Liver (tissue), 9 donors: ENCODE data around the gene CD109. TPM values are rescaled to one million over a fixed set of nuclear protein-coding genes. Genes with fewer than 3 reads are reported as not detected.

Source experiments
- DNase-seq: peaks from one replicate; pipeline ENCODE4 v3.0.0-alpha.2; 2017; ENCODE audit warnings: low spot score
- H3K27ac ChIP-seq, 2 donors: one replicate each; pipeline ENCODE4 v1.7.0; 2013; ENCODE audit warnings: inconsistent platforms in 2 of 2, low read length in 2 of 2, control low read depth in 1 of 2, low read depth in 1 of 2, mild to moderate bottlenecking in 1 of 2
- H3K27me3 ChIP-seq, 4 donors: one replicate each; pipeline versions ENCODE4 v1.6.1 to v1.7.0; 2013; ENCODE audit warnings: low read length in 3 of 4, inconsistent platforms in 1 of 4, mild to moderate bottlenecking in 1 of 4, moderate library complexity in 1 of 4; ENCODE audit not compliant: control insufficient read depth in 4 of 4, insufficient read depth in 4 of 4
- H3K36me3 ChIP-seq, 4 donors: one replicate each; pipeline versions ENCODE4 v1.6.1 to v1.7.0; 2013; ENCODE audit warnings: low read length in 3 of 4, mild to moderate bottlenecking in 3 of 4, low read depth in 1 of 4, moderate library complexity in 1 of 4; ENCODE audit not compliant: control insufficient read depth in 4 of 4, insufficient read depth in 3 of 4
- H3K4me1 ChIP-seq, 4 donors: one replicate each; pipeline versions ENCODE4 v1.6.1 to v1.7.0; 2013; ENCODE audit warnings: low read length in 3 of 4, mild to moderate bottlenecking in 3 of 4, moderate library complexity in 1 of 4; ENCODE audit not compliant: control insufficient read depth in 4 of 4, insufficient read depth in 4 of 4
- H3K4me3 ChIP-seq, 3 donors: one replicate each; pipeline versions ENCODE4 v1.6.1 to v1.7.0; 2013; ENCODE audit warnings: low read length in 3 of 3, control low read depth in 1 of 3, low read depth in 1 of 3, mild to moderate bottlenecking in 1 of 3
- H3K9ac ChIP-seq, 2 donors: one replicate each; pipeline ENCODE4 v1.7.0; 2013; ENCODE audit warnings: low read length in 2 of 2, mild to moderate bottlenecking in 2 of 2, moderate library complexity in 2 of 2, control low read depth in 1 of 2, low read depth in 1 of 2
- H3K9me3 ChIP-seq, 4 donors: one replicate each; pipeline versions ENCODE4 v1.6.1 to v1.7.0; 2013; ENCODE audit warnings: low read length in 3 of 4; ENCODE audit not compliant: control insufficient read depth in 4 of 4
- ATF3 ChIP-seq: IDR thresholded peaks from 2 replicates; pipeline ENCODE4 v1.6.1; 2016; ENCODE audit warnings: antibody characterized with exemption
- CTCF ChIP-seq: fragments of 150-350 bp; IDR thresholded peaks from 2 replicates; pipeline ENCODE4 v1.5.1; 2017; ENCODE audit warnings: improper control_type of control experiment, low read depth, low read length; ENCODE audit not compliant: missing input control
- EGR1 ChIP-seq, 2 donors: IDR thresholded peaks; 2 replicates each; pipeline ENCODE4 v1.6.1; 2016 to 2018; ENCODE audit warnings: antibody characterized with exemption in 2 of 2, low read depth in 2 of 2
- FOXA1 ChIP-seq: IDR thresholded peaks from 2 replicates; pipeline ENCODE4 v1.6.1; 2016; ENCODE audit warnings: antibody characterized with exemption
- FOXA2 ChIP-seq: IDR thresholded peaks from 2 replicates; pipeline ENCODE4 v1.6.1; 2016; ENCODE audit warnings: antibody characterized with exemption
- GABPA ChIP-seq, 2 donors: IDR thresholded peaks in 1 of 2; conservative IDR thresholded peaks in 1 of 2; 2 replicates each; pipeline ENCODE4 v1.6.1; 2016; ENCODE audit warnings: antibody characterized with exemption in 2 of 2, mild to moderate bottlenecking in 1 of 2, moderate library complexity in 1 of 2
- HNF4A ChIP-seq, 2 donors: conservative IDR thresholded peaks; 2 replicates each; pipeline ENCODE4 v1.6.1; 2016; ENCODE audit warnings: antibody characterized with exemption in 2 of 2, mild to moderate bottlenecking in 2 of 2
- JUND ChIP-seq, 2 donors: IDR thresholded peaks; 2 replicates each; pipeline ENCODE4 v1.6.1; 2016; ENCODE audit warnings: antibody characterized with exemption in 2 of 2
- MAX ChIP-seq: IDR thresholded peaks from 2 replicates; pipeline ENCODE4 v1.6.1; 2016; ENCODE audit warnings: antibody characterized with exemption
- NR2F2 ChIP-seq: IDR thresholded peaks from 2 replicates; pipeline ENCODE4 v1.6.1; 2016; ENCODE audit warnings: antibody characterized with exemption
- RAD21 ChIP-seq, 2 donors: IDR thresholded peaks; 2 replicates each; pipeline ENCODE4 v1.6.1; 2016; ENCODE audit warnings: antibody characterized with exemption in 2 of 2, mild to moderate bottlenecking in 2 of 2
- REST ChIP-seq: IDR thresholded peaks from 2 replicates; pipeline ENCODE4 v1.6.1; 2016; ENCODE audit warnings: antibody characterized with exemption, mild to moderate bottlenecking
- RXRA ChIP-seq, 2 donors: IDR thresholded peaks; 2 replicates each; pipeline ENCODE4 v1.6.1; 2017 to 2018; ENCODE audit warnings: antibody characterized with exemption in 2 of 2, mild to moderate bottlenecking in 1 of 2
- SP1 ChIP-seq: IDR thresholded peaks from 2 replicates; pipeline ENCODE4 v1.6.1; 2018; ENCODE audit warnings: antibody characterized with exemption, mild to moderate bottlenecking
- TAF1 ChIP-seq: conservative IDR thresholded peaks from 2 replicates; pipeline ENCODE4 v1.6.1; 2016; ENCODE audit warnings: antibody characterized with exemption, mild to moderate bottlenecking
- YY1 ChIP-seq: IDR thresholded peaks from 2 replicates; pipeline ENCODE4 v1.6.1; 2016; ENCODE audit warnings: antibody characterized with exemption, mild to moderate bottlenecking
- ZBTB33 ChIP-seq: IDR thresholded peaks from 2 replicates; pipeline ENCODE4 v1.6.1; 2016; ENCODE audit warnings: antibody characterized with exemption
- WGBS: extraction: QIAGEN DNeasy Blood & Tissue Kit; methylation state at CpG from one replicate; pipeline ENCODE4 v1.1.7; 2013; 5-methylcytosine and 5-hydroxymethylcytosine counted together
- polyA plus RNA-seq, 2 donors: library from polyadenylated mRNA; stranded (reverse) in 1 of 2; unstranded in 1 of 2; fragments of 200-250 nt in 1 of 2; fragments of >200 nt in 1 of 2; fragmentation: Nextera tagmentation in 1 of 2; extraction: Ambion mirVana in 1 of 2; gene quantifications; one replicate each; pipeline versions ENCODE4 v1.2.1 to v1.2.3, GENCODE V29; 2013 to 2015
- total RNA-seq, 2 donors: library from RNA; depleted of rRNA; stranded (reverse); fragments of >200 nt; gene quantifications; one replicate each; pipeline ENCODE4 v1.2.3, GENCODE V29; 2014
- donor health status: healthy.
- donor health status: healthy.
- donor health status: healthy.
- donor health status: healthy.
- donor health status: healthy.

Gene CD109
- total and polyA plus RNA-seq, 4 donors = 0.18 to 2.0 (median 0.32) TPM

- Histone ChIP-seq H3K36me3 (no peaks in the 10 kb centered on the region), H3K9ac (no peak overlapping the region), H3K27me3 (peaks cover 0 to 2% (median 0%) of the 10 kb centered on the region in 4 donors), H3K4me3 (no peak overlapping the region), H3K27ac (no peak overlapping the region), H3K4me1 (no peaks in the 10 kb centered on the region), H3K9me3 (no peaks in the 10 kb centered on the region)
- WGBS = 61% methylated on average over 8 of the region's 8 CpGs
- DNase-seq = no peak
- no peak for TF ChIP-seq RXRA (IDR thresholded peaks at IDR 0.05)
- no peak for TF ChIP-seq RAD21 (IDR thresholded peaks at IDR 0.05)
- no peak for TF ChIP-seq HNF4A (conservative IDR thresholded peaks at IDR 0.05)
- no peak for TF ChIP-seq EGR1 (IDR thresholded peaks at IDR 0.05; ENCODE audit: low read depth in 2 of 2)
- TF ChIP-seq SP1 = no peak
- TF ChIP-seq TAF1 = no peak
These were observed 8.3 kb downstream of the CD109 start for GRCh38 chr6:73704260-73704659.

GRCh38 chr6:73704798-73705197, 8.8 kb downstream of the CD109 start:
- no peak overlapping the region for H3K27ac ChIP-seq
- 87% methylated on average over 4 of the region's 4 CpGs for WGBS
- H3K9me3 ChIP-seq = no peaks in the 10 kb centered on the region
- no peaks in the 10 kb centered on the region for H3K36me3 ChIP-seq
- no peak for DNase-seq
- TF ChIP-seq FOXA1 (no peak), ZBTB33 (no peak), TAF1 (no peak), CTCF (no peak), EGR1 (IDR thresholded peaks at IDR 0.05; ENCODE audit: low read depth in 2 of 2) (no peak), HNF4A (conservative IDR thresholded peaks at IDR 0.05) (no peak)
- peaks cover 0 to 2% (median 0%) of the 10 kb centered on the region in 4 donors for H3K27me3 ChIP-seq
- no peak overlapping the region for H3K4me3 ChIP-seq
- no peaks in the 10 kb centered on the region for H3K4me1 ChIP-seq
- no peak overlapping the region for H3K9ac ChIP-seq

GRCh38 chr6:73706971-73707370, 11.0 kb downstream of the CD109 start:
- Histone ChIP-seq H3K4me3 (no peak overlapping the region), H3K9me3 (no peaks in the 10 kb centered on the region), H3K27me3 (peaks cover 0 to 2% (median 0%) of the 10 kb centered on the region in 4 donors), H3K36me3 (no peaks in the 10 kb centered on the region), H3K9ac (no peak overlapping the region), H3K4me1 (no peaks in the 10 kb centered on the region), H3K27ac (no peak overlapping the region)
- no peak for DNase-seq
- WGBS = 89% methylated on average over 9 of the region's 9 CpGs
- TF ChIP-seq JUND (IDR thresholded peaks at IDR 0.05) (no peak), FOXA2 (no peak), GABPA (IDR thresholded peaks at IDR 0.05 in 1 of 2, conservative IDR thresholded peaks at IDR 0.05 in 1 of 2) (no peak), HNF4A (conservative IDR thresholded peaks at IDR 0.05) (no peak), REST (no peak), RAD21 (IDR thresholded peaks at IDR 0.05) (no peak), FOXA1 (no peak), YY1 (no peak), TAF1 (no peak), ATF3 (no peak), NR2F2 (no peak), ZBTB33 (no peak), MAX (no peak), EGR1 (IDR thresholded peaks at IDR 0.05; ENCODE audit: low read depth in 2 of 2) (no peak)
